ENCODE data around the gene CFAP77. TPM values are rescaled to one million over a fixed set of nuclear protein-coding genes. Genes with fewer than 3 reads are reported as not detected.

CFAP77 gene
- total RNA-seq, 2 experiments from 2014 or later, result not detected

- Histone ChIP-seq H3K36me3 (ENCODE audit: insufficient read depth, low read length) (no peaks in the 10 kb centered on the region), H3K4me1 (ENCODE audit: insufficient read depth, low read length) (no peaks in the 10 kb centered on the region), H3K4me3 (ENCODE audit: low read length) (no peak overlapping the region), H3K27ac (ENCODE audit: low read depth in 1 of 2, low read length in 2 of 2) (no peak overlapping the region), H3K9me3 (ENCODE audit: control insufficient read depth in 1 of 2, insufficient read depth in 1 of 2, low read length in 2 of 2) (no peaks in the 10 kb centered on the region), H3K27me3 (ENCODE audit: control insufficient read depth in 1 of 2, insufficient read depth in 2 of 2, low read length in 2 of 2) (no peaks in the 10 kb centered on the region)
- ChIA-PET POLR2A (no interaction called here), CTCF (no interaction called here)
- ATAC-seq (ENCODE audit: poor library complexity) (no peak), DNase-seq (no peak)
- intact Hi-C loops (cut with DNase I, micrococcal nuclease), result no loop called here
- Mint-ChIP-seq H3K27ac (no peak overlapping the region), H3K4me1 (ENCODE audit: low read depth) (no peaks in the 10 kb centered on the region), H3K36me3 (ENCODE audit: low read depth) (no peaks in the 10 kb centered on the region), H3K27me3 (peaks cover 5% of the 10 kb centered on the region), H3K9me3 (no peaks in the 10 kb centered on the region), H3K4me3 (no peak overlapping the region)
- TF ChIP-seq CTCF (IDR thresholded peaks at IDR 0.05), result no peak
These were observed 48.4 kb downstream of the CFAP77 start for GRCh38 chr9:132458432-132458831.

- Mint-ChIP-seq H3K27me3 (peaks cover 5% of the 10 kb centered on the region), H3K9me3 (no peaks in the 10 kb centered on the region), H3K27ac (no peak overlapping the region), H3K4me3 (no peak overlapping the region), H3K36me3 (ENCODE audit: low read depth) (no peaks in the 10 kb centered on the region), H3K4me1 (ENCODE audit: low read depth) (no peaks in the 10 kb centered on the region)
- Histone ChIP-seq H3K4me1 (ENCODE audit: insufficient read depth, low read length) (no peaks in the 10 kb centered on the region), H3K9me3 (ENCODE audit: control insufficient read depth in 1 of 2, insufficient read depth in 1 of 2, low read length in 2 of 2) (no peaks in the 10 kb centered on the region), H3K36me3 (ENCODE audit: insufficient read depth, low read length) (no peaks in the 10 kb centered on the region), H3K27me3 (ENCODE audit: control insufficient read depth in 1 of 2, insufficient read depth in 2 of 2, low read length in 2 of 2) (no peaks in the 10 kb centered on the region), H3K4me3 (ENCODE audit: low read length) (no peak overlapping the region), H3K27ac (ENCODE audit: low read depth in 1 of 2, low read length in 2 of 2) (no peak overlapping the region)
- DNase-seq (no peak), ATAC-seq (ENCODE audit: poor library complexity) (no peak)
- TF ChIP-seq CTCF (IDR thresholded peaks at IDR 0.05), result no peak
- intact Hi-C loops (cut with DNase I, micrococcal nuclease), result no loop called here
- POLR2A ChIA-PET, result no interaction called here
- CTCF ChIA-PET, result no interaction called here
These were observed 49.6 kb downstream of the CFAP77 start for GRCh38 chr9:132459661-132460060.

- no peaks in the 10 kb centered on the region for H3K36me3 Mint-ChIP-seq (ENCODE audit: low read depth)
- no peaks in the 10 kb centered on the region for H3K9me3 Mint-ChIP-seq
- Histone ChIP-seq H3K27me3 (ENCODE audit: control insufficient read depth in 1 of 2, insufficient read depth in 2 of 2, low read length in 2 of 2) (no peaks in the 10 kb centered on the region), H3K4me3 (ENCODE audit: low read length) (no peak overlapping the region), H3K9me3 (ENCODE audit: control insufficient read depth in 1 of 2, insufficient read depth in 1 of 2, low read length in 2 of 2) (no peaks in the 10 kb centered on the region), H3K36me3 (ENCODE audit: insufficient read depth, low read length) (no peaks in the 10 kb centered on the region), H3K27ac (ENCODE audit: low read depth in 1 of 2, low read length in 2 of 2) (no peak overlapping the region), H3K4me1 (ENCODE audit: insufficient read depth, low read length) (no peaks in the 10 kb centered on the region)
- H3K27ac Mint-ChIP-seq, result no peak overlapping the region
- no peaks in the 10 kb centered on the region for H3K4me1 Mint-ChIP-seq (ENCODE audit: low read depth)
- no peak overlapping the region for H3K4me3 Mint-ChIP-seq
- no peak for TF ChIP-seq CTCF (IDR thresholded peaks at IDR 0.05)
- H3K27me3 Mint-ChIP-seq, result peaks cover 5% of the 10 kb centered on the region
- ATAC-seq (ENCODE audit: poor library complexity), result no peak
- DNase-seq, result no peak
- intact Hi-C loops (cut with DNase I, micrococcal nuclease), result no loop called here
- CTCF ChIA-PET, result no interaction called here
- POLR2A ChIA-PET, result no interaction called here
These were observed 50.2 kb downstream of the CFAP77 start for GRCh38 chr9:132460240-132460639.
